ENCODE measurements around the gene CASP3.
A peak's percentile ranks its signal among the peaks of the same experiment; 100 is the strongest.
"Not testable (repeated sequence)": the region's sequence is repeated elsewhere in the genome, so short reads cannot be mapped to it uniquely, and the experiment has no call there.

CASP3 gene

DNA sequence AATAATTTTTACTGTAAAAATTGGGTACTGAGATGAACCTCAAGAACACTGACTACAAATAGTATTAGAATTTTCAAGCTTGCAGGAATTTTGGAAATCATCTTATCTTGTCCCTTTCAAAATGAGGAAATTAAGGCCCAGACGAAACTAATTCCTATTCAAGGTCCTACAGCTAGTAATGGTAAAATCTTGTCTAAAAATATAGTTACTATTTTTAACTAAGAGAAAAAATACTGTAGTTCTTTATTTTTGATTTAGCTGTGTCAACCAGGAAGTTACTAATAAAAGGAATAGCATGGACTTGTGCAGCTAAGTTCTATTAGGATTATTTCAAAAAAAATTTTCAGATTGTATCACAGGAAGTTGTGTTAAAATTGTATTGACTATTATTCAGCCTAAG lies 13.0 kb upstream of the CASP3 start:
- DNase-seq: no peak

DNA sequence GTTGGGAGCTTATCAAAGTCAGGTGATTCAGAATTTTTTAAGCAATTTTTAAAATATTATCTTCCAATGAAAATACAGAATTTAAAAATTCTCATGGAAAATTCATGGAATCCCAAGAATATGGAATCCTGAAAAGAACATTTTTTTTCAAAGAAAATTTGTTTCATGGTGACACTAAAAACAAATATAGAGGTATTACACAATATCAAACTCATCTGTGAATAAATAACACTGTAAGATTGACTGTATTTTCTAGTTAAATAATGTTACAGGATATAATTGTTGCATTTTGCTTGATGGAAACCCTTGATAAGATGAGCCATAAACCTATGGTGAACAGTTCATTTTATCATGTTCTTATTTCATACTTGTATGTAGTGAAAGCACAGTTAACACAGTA lies 11.7 kb upstream of the CASP3 start:
- DNase-seq: no peak

DNA sequence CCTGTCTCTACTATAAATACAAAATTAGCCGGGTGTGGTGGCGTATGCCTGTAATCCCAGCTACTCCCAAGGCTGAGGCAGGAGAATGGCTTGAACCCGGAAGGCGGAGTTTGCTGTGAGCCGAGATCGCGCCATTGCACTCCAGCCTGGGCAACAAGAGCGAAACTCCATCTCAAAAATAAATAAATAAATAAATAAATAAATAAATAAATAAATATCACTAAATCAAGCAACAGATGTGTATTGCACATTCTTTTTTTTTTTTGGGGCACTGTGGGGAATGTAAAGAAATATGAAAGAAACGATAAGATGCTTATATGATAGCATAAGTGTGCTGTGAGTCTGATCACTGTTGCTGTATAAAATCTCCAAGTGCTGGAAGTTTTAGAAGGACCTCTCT lies 8.6 kb upstream of the CASP3 start:
- DNase-seq: not testable (repeated sequence)

DNA sequence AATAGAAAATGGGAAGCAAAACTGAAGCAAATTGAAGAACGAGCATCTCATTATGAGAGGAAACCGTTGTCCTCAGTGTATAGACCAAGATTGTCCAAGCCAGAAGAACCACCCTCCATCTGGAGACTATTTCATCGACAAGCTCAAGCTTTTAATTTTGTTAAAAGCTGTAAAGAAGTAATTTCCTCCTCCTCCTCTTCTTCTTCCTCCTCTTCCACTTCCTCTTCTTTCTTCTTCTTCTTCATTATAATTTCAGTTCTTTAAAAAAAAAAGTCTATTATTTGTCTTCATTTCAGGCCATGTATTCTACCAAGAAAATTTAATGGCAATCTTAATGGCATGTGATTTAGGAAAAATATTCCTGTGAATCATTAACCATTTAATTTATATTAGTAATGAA lies 7.9 kb upstream of the CASP3 start:
- no peak for DNase-seq

DNA sequence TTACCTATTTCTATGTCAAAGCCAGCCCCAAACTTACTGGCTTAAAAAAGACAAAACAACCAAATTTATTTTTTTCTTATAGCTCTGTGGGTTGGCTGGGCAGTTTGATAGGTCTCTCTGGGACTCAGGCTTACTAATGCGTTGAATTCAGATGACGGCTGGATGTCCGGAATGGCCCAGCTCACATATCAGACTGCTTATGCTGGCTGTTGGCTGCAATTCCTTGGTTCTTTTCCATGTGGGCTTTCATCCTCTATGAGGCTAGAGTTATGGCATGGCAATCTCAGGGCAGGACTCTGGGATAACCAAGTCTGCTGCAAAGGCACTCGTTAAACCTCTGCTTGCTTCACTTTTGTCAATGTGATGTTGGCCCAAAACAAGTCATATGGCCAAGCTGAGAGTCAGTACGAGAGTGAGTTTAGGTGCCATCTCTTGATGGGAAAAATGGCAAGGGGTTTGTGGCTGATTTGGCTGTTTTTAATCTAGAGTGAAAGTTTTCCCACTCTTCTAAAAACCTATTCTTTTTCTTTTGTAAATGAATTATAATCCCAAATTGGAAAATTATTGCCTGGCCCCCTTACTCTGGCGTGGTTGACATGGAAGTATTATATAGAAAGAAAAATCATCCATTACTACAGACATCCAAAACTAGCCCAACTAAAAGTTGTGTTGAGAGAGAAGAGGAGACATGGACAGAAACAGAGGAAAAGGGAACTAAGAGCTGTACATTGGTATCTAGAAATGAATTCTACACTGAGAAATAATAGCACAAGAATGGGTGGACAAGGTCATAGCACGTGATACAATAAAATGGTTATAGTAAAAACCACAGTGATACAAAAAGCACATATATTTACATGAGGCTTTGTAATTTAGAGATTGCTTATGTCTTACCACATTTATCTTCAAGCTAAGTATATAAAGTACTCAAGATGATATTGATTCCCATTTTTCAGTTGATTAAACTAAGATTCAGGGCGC lies 6.9 kb upstream of the CASP3 start:
- no peak for DNase-seq

DNA sequence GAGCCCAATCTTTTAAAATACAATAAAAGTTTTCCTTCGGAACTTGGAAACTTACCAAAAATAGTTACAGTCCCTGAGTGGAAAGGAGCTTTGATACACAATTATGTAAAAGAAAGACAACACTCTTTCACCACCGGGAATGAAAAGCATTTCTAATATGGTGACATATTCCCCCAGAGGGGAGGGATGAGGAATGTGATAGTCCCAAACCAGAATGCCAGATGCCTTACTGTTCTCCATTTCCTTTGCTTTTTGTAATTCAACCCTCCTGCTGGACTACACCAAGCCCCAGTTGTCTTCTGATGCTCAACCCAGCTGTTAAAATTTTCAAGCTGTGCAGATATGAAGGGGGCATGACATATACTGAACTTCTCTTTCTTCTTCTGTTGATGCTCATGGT lies 4.4 kb upstream of the CASP3 start:
- DNase-seq: no peak

DNA sequence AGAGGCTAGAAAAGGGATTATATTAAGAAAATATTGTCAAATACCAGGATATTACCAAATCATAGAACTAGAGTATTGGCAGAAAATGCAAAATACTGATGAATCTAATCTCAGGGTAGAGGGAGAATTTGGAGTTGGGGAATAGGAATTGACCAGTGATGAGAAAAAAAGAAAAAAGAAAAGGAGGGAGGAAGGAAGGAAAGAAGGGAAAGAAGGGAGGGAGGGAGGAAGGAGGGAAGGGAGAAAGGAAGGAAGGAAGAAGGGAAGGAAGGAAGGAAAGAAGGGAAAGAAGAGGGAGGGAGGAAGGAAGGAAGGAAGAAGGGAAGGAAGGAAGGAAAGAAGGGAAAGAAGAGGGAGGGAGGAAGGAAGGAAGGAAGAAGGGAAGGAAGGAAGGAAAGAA lies 3.4 kb upstream of the CASP3 start:
- DNase-seq: not testable (repeated sequence)

DNA sequence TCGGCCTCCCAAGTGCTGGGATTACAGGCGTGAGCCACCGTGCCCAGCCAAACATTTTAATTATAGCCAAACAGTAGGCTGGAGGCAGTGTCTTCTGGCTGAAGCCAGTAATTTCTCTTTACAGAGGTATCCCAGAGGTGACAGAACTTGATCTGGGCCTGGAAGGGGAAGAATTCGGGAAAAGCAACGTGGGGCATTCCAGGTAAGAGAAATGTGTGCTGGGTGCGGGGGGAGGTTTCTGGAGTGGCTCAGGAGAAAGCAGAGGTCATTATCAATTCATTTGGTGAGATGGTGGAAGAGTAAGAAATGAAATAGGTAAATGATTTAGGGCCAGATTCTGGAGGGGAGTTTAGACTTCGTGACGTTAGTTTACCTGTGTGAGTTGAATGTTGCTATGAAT lies 2.7 kb upstream of the CASP3 start:
- DNase-seq: no peak

DNA sequence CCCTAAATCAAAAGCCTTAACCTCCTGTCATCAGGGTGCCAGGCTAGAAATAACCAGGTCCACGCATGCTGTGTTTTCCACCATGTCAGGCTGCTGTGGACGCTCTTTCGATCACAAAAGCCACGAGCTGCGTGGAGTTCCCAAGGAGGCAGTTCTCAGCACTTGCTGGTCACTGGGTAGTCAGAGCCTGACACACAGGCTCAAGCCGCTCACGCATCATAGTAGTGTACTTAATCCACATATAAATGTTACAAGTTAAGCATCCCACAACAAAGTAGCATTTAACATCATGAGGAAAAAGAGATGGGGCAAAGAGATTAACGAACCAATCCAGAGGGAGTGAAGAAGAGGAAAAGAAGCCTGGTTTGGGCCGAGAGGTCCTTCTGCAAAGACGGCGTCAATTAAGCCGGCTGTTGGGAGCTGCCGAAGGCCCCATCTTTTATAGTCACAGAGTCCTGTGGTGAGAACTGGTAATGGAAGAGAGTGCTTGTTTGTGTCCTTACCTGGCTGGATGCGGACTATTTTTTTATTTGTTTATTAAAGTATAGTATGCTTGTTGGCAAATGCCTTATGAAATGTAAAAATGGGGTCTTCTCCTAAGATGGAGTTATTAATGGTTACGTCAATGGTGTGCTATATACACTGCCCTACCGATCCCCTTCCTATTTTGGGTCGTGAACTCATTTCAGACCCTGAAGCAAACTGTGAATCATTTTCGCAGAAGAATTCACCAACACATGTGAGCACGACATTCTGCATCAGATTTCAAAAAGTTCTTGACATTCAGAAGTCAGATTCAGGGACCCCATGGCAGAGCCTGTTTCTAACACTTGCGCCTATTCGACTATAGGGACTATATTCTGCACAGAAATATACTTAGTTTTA lies 966 bp upstream of the CASP3 start:
- peak; percentile 19 to 27 for DNase-seq

DNA sequence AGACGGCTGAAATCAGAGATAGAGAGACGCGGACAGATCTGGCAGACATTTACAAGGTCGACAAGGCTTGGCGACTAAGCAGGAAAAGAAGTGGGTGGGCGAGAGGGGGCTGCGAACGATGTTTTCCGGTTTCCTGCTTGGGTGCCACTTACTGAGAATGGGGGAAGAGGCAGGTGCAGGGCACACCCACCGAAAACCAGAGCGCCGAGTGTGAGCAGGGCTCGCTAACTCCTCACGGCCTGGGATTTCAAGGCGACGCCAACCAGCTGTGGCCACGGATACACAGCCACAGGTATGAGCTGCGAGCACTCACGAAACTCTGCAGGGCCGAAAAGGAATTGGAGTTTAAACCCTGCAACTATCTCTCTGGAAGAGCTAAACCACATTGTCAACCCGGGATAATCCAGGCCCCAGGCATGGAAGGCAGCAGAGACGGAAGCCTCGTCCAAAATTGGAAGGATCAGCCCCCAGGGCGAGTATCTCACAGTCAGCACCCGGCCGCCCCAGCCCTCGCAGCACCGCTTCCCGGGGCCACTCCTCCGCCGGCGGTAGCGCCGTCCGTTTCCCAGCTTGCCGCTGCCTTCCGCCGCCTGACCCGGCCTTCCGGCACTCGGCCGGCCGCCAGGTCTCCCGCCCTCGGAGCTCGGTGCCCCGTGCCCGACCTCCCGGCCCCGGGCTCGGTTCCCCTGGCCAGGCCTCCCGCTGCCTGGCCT lies 778 bp downstream of the CASP3 start:
- DNase-seq: peak; percentile 20 to 29

DNA sequence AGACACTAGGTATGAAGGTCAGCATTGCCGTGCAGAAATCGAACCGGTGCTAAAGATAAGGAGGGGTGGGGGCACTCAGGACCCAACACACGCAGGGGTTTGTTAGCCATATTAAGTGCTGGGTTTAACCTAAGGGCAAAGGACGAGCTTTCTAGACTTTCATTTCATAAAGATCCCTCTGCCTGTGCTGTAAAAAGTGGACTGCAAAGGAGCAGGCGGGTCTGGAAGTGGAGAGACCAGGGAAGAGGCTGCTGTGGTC lies 1.3 kb downstream of the CASP3 start:
- no peak for DNase-seq

DNA sequence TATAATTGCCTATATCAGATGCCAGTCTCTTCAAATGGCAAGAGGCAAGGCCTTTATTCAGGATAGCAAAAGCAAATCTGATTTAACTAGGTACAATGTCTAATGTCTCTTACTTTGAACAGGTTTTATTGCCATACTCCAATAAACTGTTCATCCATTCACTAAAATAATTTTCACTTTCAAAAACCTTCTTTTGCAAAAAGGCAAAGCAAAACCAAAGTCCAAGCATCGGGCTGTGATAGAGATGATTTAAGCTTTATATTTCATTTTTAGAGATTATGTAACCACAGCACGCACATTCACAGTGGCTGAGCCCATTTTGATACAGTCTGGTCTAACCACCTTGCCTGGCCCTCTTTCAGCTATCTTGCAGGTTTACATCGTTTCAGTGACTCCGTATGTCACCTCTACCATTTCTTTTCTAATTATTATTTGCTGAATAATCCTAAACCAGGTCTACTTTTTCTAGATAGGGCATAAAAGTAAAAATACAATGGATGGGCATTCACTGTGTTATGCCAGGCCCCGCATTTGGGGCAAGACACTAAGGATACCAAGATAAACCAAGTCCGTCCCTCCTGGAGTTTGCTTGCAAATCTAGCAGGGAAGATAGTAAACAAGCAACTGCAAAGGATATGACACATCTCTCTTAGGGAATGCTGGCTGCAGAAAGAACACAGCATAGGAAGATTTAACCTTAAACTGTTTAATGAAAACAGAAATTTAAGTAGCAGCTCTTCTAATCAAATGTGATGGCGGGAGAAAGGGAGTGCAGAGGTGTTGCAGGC lies 1.8 kb downstream of the CASP3 start:
- no peak for DNase-seq

DNA sequence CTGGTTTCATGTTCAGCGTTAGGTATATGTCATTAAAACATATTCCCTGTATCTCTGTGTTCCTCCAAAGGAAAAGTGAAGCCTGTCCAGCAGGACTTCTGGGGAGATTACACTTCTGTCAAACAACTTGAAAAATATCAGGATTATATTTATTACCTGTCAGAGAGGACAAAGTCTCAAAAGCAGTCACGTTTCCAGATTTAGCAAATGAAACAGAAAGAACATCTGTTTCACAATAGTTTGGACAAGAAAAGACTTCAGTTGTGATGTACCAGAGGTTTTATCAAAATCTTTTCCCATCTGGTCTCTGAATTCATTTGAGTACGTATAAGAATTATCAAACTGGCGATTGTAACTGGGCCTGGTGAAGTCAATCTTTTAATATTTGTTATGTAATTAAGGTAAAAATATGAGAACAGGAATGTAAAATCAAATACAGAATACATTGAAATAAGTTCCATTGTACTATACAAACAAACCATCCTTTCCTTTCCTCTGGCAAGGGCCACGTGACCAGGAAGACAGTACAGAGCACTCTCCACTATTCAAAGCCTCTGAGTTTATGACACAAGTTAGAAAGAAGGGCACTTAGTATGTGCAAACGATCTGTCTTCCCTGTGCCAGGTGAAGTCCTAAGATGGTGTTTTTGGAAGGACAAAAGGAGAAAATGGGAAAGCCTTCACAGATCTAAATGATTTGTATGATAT lies 3.2 kb downstream of the CASP3 start:
- DNase-seq: no peak

DNA sequence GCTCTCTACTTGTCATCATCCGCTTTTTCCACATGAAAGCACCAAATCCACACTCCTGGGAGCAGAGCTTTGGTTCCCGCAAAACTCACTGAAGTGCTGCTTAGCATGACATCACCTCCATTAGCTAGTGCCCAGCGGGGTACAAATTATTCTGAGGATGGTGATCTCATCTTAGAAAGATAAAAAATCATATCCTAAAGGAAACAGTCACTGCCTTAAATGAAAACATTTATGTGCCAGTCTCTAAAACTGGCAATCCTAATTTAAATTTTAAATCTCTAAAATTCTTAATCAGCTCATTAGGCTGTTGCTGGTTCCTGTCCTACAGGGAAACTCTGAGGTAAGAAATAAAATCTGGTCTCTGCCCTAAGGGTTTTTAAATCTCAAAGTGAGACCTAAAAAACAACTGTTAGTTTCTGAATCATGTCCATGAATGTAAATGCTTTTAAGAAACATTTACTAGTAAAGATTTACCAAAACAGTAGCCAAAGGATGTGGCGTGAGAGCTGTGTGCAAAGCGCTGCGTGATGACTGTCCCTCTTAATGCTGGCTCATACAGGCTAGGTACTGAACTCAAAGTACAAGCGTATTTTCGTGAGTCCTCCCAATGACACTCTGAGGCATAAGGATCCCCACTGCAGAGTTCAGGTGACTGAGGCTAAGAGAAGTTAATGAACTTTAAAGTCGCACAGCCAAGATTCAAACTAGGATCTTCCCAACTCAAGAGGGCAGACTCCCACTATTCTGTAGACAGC lies 4.5 kb downstream of the CASP3 start:
- DNase-seq: no peak

DNA sequence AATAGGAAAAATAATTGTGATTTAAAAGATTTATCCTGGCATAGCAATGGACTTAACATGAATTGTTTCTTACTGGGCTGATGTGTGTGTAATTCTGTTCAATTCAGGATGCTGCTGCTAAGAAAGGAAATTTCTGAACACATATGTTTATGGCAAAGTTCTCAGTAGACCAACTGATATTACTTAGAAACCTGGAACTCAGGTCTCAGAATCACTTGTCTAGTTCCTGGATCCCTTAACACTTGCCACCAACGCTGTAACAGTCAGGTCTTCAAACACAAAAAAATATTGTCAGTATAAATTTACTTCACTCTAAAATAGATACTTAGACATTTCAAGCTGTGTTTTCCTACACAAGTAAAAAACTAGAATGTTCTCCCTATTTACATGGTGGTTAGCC lies 5.5 kb downstream of the CASP3 start:
- no peak for DNase-seq

DNA sequence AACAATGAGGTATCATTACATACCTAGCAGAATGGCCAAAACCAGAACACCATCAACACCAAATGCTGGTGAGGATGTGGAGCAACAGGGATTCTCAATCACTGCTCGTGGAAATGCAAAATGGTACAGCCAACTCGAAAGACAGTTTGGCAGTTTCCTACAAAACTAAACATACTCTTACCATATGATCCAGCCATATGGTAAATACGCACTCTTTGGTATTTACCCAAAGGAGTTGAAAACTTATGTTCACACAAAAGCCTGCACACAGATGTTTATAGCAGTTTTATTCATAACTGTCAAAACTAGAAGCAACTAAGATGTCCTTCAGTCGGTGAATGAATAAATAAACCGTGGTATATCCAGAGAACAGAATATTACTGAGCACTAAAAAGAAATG lies 7.8 kb downstream of the CASP3 start:
- no peak for DNase-seq

DNA sequence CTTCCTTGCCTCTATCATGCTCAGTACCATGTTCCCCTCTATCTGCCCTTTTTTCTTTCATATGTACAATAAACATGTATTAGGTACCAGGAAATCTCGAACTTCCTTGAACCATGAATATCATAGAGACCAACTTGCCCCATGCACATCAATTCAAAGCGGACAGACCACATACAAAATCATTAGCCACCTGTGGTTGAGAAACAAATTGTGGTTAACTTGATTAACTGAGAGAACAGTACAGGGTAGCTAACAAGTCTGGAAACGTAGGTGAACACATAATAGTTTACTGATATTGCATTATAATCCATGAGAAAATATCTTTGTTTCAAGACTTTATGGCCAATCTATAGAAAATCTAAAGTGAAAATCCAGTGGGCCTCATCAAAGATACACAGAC lies 8.2 kb downstream of the CASP3 start:
- no peak for DNase-seq

DNA sequence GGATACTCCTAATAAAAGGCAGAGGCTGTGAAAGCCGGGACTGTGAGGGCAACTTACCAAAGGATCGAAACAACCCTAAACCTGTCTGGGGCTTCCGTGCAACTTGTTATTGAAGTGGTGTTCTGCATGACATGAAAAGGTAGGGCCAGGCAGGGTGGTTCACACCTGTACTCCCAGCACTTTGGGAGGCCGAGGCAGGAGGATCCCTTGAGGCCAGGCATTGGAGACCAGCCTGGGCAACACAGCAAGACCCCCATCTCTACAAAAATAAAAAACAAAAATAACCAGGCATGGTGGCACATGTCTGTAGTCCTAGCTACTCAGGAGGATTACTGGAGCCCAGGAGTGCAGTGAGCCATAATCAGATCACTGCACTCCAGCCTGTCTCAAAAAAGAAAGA lies 12.3 kb downstream of the CASP3 start:
- no peak for DNase-seq

DNA sequence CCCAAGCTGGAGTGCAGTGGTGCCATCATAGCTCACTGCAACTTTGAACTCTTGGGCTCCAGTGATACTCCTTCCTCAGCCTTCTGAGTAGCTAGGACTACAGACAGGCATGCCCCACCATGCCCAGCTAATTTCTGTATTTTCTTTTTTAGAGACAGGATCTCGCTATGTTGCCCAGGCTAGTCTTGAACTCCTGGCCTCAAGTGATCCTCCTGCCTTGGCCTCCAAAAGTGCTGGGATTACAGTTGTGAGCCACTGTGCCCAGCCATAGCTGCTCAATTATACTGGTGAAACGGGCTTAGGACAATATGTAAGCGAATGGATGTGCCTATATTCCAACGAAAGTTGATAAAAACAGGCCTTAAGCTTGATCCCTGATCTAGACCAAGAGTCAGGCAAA lies 13.1 kb downstream of the CASP3 start:
- no peak for DNase-seq

DNA sequence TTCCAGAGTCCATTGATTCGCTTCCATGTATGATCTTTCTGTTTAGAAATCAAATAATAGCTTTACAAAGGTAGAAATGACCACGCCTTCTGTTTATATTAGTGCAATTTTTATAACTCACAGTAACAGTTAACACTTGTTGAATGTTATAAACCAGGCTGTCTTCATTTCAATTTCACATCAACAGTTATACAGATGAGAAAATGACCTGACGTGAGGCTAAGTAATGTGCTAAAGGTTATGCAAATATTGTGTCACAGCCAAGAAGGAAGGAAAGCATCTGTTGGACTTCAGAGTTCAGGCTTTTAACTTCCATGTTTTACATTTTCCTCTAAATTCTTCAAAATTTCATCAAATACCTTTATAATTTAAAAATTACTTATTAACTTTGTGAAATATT lies 13.9 kb downstream of the CASP3 start:
- DNase-seq: no peak

DNA sequence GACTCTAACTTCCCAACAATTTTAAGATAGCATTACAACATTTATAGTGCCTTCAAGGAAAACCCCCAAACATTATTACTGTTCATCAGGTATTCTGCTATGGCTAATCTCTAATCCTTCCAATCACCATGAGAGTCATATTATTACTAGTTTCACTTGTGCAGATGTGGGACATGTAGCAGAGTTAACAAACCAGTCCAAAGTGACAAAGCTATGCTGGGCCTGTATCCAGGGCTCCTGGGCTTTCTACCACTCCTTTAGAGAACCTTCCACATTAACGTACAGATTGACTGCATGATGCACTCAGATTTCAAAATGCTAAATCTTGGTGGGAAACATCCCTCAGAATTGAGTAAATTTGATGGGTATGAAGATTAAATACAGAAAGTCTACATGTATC lies 16.4 kb downstream of the CASP3 start:
- DNase-seq: no peak
